ENCODE data around the gene DTD1.
A peak's percentile ranks its signal among the peaks of the same experiment; 100 is the strongest.

DTD1 gene

GRCh38 chr20:18567739-18568091 lies 20.1 kb upstream of the DTD1 start:
- H4K91ac ChIP-seq (ENCODE audit: low read depth, low read length, poor library complexity), result no peak overlapping the region
- no peak overlapping the region for H2BK12ac ChIP-seq (ENCODE audit: low read length)
- no peak overlapping the region for H3K14ac ChIP-seq (ENCODE audit: low read length)
- WGBS, 2 donors (ENCODE audit: extremely low coverage in 2 of 2, insufficient read length in 2 of 2, insufficient replicate concordance in 1 of 2), result no CpG with 5 or more reads among the region's 6 CpGs
- H2AFZ ChIP-seq (ENCODE audit: low read length), result peak overlapping the region; percentile 86
- peaks cover 3 to 4% of the 10 kb centered on the region in 2 donors for H3K4me1 ChIP-seq (ENCODE audit: control insufficient read depth in 2 of 2, insufficient read depth in 1 of 2, low read depth in 1 of 2, low read length in 2 of 2)
- H2BK120ac ChIP-seq (ENCODE audit: low read depth, low read length), result no peak overlapping the region
- no peak overlapping the region for H3K18ac ChIP-seq (ENCODE audit: low read length)
- H3K23ac ChIP-seq (ENCODE audit: low read depth, low read length, poor library complexity), result no peak overlapping the region
- no peak overlapping the region for H3K9ac ChIP-seq (ENCODE audit: low read depth, low read length, poor library complexity)
- no peak overlapping the region for H2BK15ac ChIP-seq (ENCODE audit: low read length)
- H4K8ac ChIP-seq (ENCODE audit: low read depth, low read length), result no peak overlapping the region
- peak overlapping the region; percentile 73 for H3K4me2 ChIP-seq (ENCODE audit: insufficient read depth, low read length, poor library complexity, severe bottlenecking)
- no peak overlapping the region for H2BK5ac ChIP-seq (ENCODE audit: low read length)
- no peak overlapping the region for H3K4ac ChIP-seq (ENCODE audit: low read length)
- H3K9me3 ChIP-seq (replicated peaks in 1 of 2; ENCODE audit: control insufficient read depth in 2 of 2, insufficient read depth in 1 of 2, low read depth in 1 of 2, low read length in 2 of 2), result no peaks in the 10 kb centered on the region
- H3K27me3 ChIP-seq (ENCODE audit: control insufficient read depth in 3 of 3, insufficient read depth in 3 of 3, low read depth in 1 of 3, low read length in 3 of 3), result no peaks in the 10 kb centered on the region
- H3K36me3 ChIP-seq (replicated peaks in 1 of 2; ENCODE audit: control insufficient read depth in 2 of 2, insufficient read depth in 2 of 2, low read length in 2 of 2), result peaks cover 12 to 30% of the 10 kb centered on the region in 2 donors
- H3K4me3 ChIP-seq (ENCODE audit: low read length in 2 of 2), result peak overlapping the region; percentile 63 to 88
- no peaks in the 10 kb centered on the region for H3K79me1 ChIP-seq (ENCODE audit: low read depth, low read length)
- DNase-seq (ENCODE audit: low spot score), result no peak
- H3K27ac ChIP-seq (replicated peaks; ENCODE audit: low read length), result no peak overlapping the region
- no peak overlapping the region for H2AK5ac ChIP-seq (ENCODE audit: low read depth, low read length)

GRCh38 chr20:18571009-18571408 lies 16.8 kb upstream of the DTD1 start:
- H3K14ac ChIP-seq (ENCODE audit: low read length), result no peak overlapping the region
- H3K4ac ChIP-seq (ENCODE audit: low read length), result no peak overlapping the region
- DNase-seq (ENCODE audit: low spot score), result no peak
- H3K79me1 ChIP-seq (ENCODE audit: low read depth, low read length), result no peaks in the 10 kb centered on the region
- H3K9ac ChIP-seq (ENCODE audit: low read depth, low read length, poor library complexity), result no peak overlapping the region
- no peak overlapping the region for H3K4me2 ChIP-seq (ENCODE audit: insufficient read depth, low read length, poor library complexity, severe bottlenecking)
- H2BK120ac ChIP-seq (ENCODE audit: low read depth, low read length), result no peak overlapping the region
- H3K18ac ChIP-seq (ENCODE audit: low read length), result no peak overlapping the region
- H3K9me3 ChIP-seq (replicated peaks in 1 of 2; ENCODE audit: control insufficient read depth in 2 of 2, insufficient read depth in 1 of 2, low read depth in 1 of 2, low read length in 2 of 2), result no peaks in the 10 kb centered on the region
- H4K8ac ChIP-seq (ENCODE audit: low read depth, low read length), result no peak overlapping the region
- H3K27me3 ChIP-seq (ENCODE audit: control insufficient read depth in 3 of 3, insufficient read depth in 3 of 3, low read depth in 1 of 3, low read length in 3 of 3), result no peaks in the 10 kb centered on the region
- H3K23ac ChIP-seq (ENCODE audit: low read depth, low read length, poor library complexity), result no peak overlapping the region
- H2AFZ ChIP-seq (ENCODE audit: low read length), result no peak overlapping the region
- H3K27ac ChIP-seq (replicated peaks; ENCODE audit: low read length), result no peak overlapping the region
- no peak overlapping the region for H3K4me3 ChIP-seq (ENCODE audit: low read length in 2 of 2)
- H2BK15ac ChIP-seq (ENCODE audit: low read length), result no peak overlapping the region
- no peak overlapping the region for H4K91ac ChIP-seq (ENCODE audit: low read depth, low read length, poor library complexity)
- peaks cover 3 to 4% of the 10 kb centered on the region in 2 donors for H3K4me1 ChIP-seq (ENCODE audit: control insufficient read depth in 2 of 2, insufficient read depth in 1 of 2, low read depth in 1 of 2, low read length in 2 of 2)
- no CpG with 5 or more reads among the region's 2 CpGs for WGBS, 2 donors (ENCODE audit: extremely low coverage in 2 of 2, insufficient read length in 2 of 2, insufficient replicate concordance in 1 of 2)
- H2BK12ac ChIP-seq (ENCODE audit: low read length), result no peak overlapping the region
- H3K36me3 ChIP-seq (replicated peaks in 1 of 2; ENCODE audit: control insufficient read depth in 2 of 2, insufficient read depth in 2 of 2, low read length in 2 of 2), result peaks cover 12 to 30% of the 10 kb centered on the region in 2 donors
- no peak overlapping the region for H2AK5ac ChIP-seq (ENCODE audit: low read depth, low read length)
- no peak overlapping the region for H2BK5ac ChIP-seq (ENCODE audit: low read length)

- DNase-seq (ENCODE audit: low spot score), result no peak
- Histone ChIP-seq H3K4me3 (ENCODE audit: low read length in 2 of 2) (no peak overlapping the region), H2AFZ (ENCODE audit: low read length) (no peak overlapping the region), H3K4ac (ENCODE audit: low read length) (no peak overlapping the region), H3K27me3 (ENCODE audit: control insufficient read depth in 3 of 3, insufficient read depth in 3 of 3, low read depth in 1 of 3, low read length in 3 of 3) (no peaks in the 10 kb centered on the region), H3K4me2 (ENCODE audit: insufficient read depth, low read length, poor library complexity, severe bottlenecking) (no peak overlapping the region), H3K18ac (ENCODE audit: low read length) (no peak overlapping the region), H2AK5ac (ENCODE audit: low read depth, low read length) (no peak overlapping the region), H2BK15ac (ENCODE audit: low read length) (no peak overlapping the region), H2BK5ac (ENCODE audit: low read length) (no peak overlapping the region), H3K9ac (ENCODE audit: low read depth, low read length, poor library complexity) (no peak overlapping the region), H3K4me1 (ENCODE audit: control insufficient read depth in 2 of 2, insufficient read depth in 1 of 2, low read depth in 1 of 2, low read length in 2 of 2) (peaks cover 1 to 3% of the 10 kb centered on the region in 2 donors), H3K23ac (ENCODE audit: low read depth, low read length, poor library complexity) (no peak overlapping the region), H2BK12ac (ENCODE audit: low read length) (no peak overlapping the region), H3K14ac (ENCODE audit: low read length) (no peak overlapping the region), H4K8ac (ENCODE audit: low read depth, low read length) (no peak overlapping the region), H3K36me3 (replicated peaks in 1 of 2; ENCODE audit: control insufficient read depth in 2 of 2, insufficient read depth in 2 of 2, low read length in 2 of 2) (peaks cover 12 to 30% of the 10 kb centered on the region in 2 donors), H3K79me1 (ENCODE audit: low read depth, low read length) (no peaks in the 10 kb centered on the region), H2BK120ac (ENCODE audit: low read depth, low read length) (no peak overlapping the region), H4K91ac (ENCODE audit: low read depth, low read length, poor library complexity) (no peak overlapping the region), H3K27ac (replicated peaks; ENCODE audit: low read length) (no peak overlapping the region), H3K9me3 (replicated peaks in 1 of 2; ENCODE audit: control insufficient read depth in 2 of 2, insufficient read depth in 1 of 2, low read depth in 1 of 2, low read length in 2 of 2) (no peaks in the 10 kb centered on the region)
- WGBS, 2 donors (ENCODE audit: extremely low coverage in 2 of 2, insufficient read length in 2 of 2, insufficient replicate concordance in 1 of 2), result no CpG with 5 or more reads among the region's 2 CpGs
Observed at GRCh38 chr20:18571578-18571977, 16.3 kb upstream of the DTD1 start.

GRCh38 chr20:18577942-18578341 lies 9.9 kb upstream of the DTD1 start:
- no peak for DNase-seq (ENCODE audit: low spot score)
- Histone ChIP-seq H2BK12ac (ENCODE audit: low read length) (no peak overlapping the region), H3K79me1 (ENCODE audit: low read depth, low read length) (no peaks in the 10 kb centered on the region), H3K4me3 (ENCODE audit: low read length in 2 of 2) (no peak overlapping the region), H3K9me3 (replicated peaks in 1 of 2; ENCODE audit: control insufficient read depth in 2 of 2, insufficient read depth in 1 of 2, low read depth in 1 of 2, low read length in 2 of 2) (no peaks in the 10 kb centered on the region), H4K8ac (ENCODE audit: low read depth, low read length) (no peak overlapping the region), H3K27me3 (ENCODE audit: control insufficient read depth in 3 of 3, insufficient read depth in 3 of 3, low read depth in 1 of 3, low read length in 3 of 3) (no peaks in the 10 kb centered on the region), H2BK5ac (ENCODE audit: low read length) (no peak overlapping the region), H3K4me1 (ENCODE audit: control insufficient read depth in 2 of 2, insufficient read depth in 1 of 2, low read depth in 1 of 2, low read length in 2 of 2) (no peaks in the 10 kb centered on the region), H3K14ac (ENCODE audit: low read length) (no peak overlapping the region), H3K4ac (ENCODE audit: low read length) (no peak overlapping the region), H3K23ac (ENCODE audit: low read depth, low read length, poor library complexity) (no peak overlapping the region), H3K9ac (ENCODE audit: low read depth, low read length, poor library complexity) (no peak overlapping the region), H3K18ac (ENCODE audit: low read length) (no peak overlapping the region), H3K36me3 (replicated peaks in 1 of 2; ENCODE audit: control insufficient read depth in 2 of 2, insufficient read depth in 2 of 2, low read length in 2 of 2) (no peaks in the 10 kb centered on the region), H2BK120ac (ENCODE audit: low read depth, low read length) (no peak overlapping the region), H2BK15ac (ENCODE audit: low read length) (no peak overlapping the region), H2AFZ (ENCODE audit: low read length) (no peak overlapping the region), H4K91ac (ENCODE audit: low read depth, low read length, poor library complexity) (no peak overlapping the region), H2AK5ac (ENCODE audit: low read depth, low read length) (no peak overlapping the region), H3K27ac (replicated peaks; ENCODE audit: low read length) (no peak overlapping the region), H3K4me2 (ENCODE audit: insufficient read depth, low read length, poor library complexity, severe bottlenecking) (no peak overlapping the region)
- WGBS, 2 donors (ENCODE audit: extremely low coverage in 2 of 2, insufficient read length in 2 of 2, insufficient replicate concordance in 1 of 2), result no CpG with 5 or more reads among the region's 6 CpGs

Measured in neuronal stem cell (in vitro differentiated cells).